K562 (cell line): ENCODE data around the gene HOXB3. TPM values are rescaled to one million over a fixed set of nuclear protein-coding genes. Genes with fewer than 3 reads are reported as not detected.

Source experiments
- CHD1 ChIP-seq: fragments of 200-600 bp; sonication (generic); IDR thresholded peaks from one replicate; pipeline ENCODE4 v1.6.1; 2012; ENCODE audit warnings: mild to moderate bottlenecking, moderate library complexity, low read length, inconsistent platforms
- CREB3 ChIP-seq: fragments of 450-650 bp; conservative IDR thresholded peaks from 2 replicates; pipeline ENCODE4 v1.6.1; 2016; ENCODE audit warnings: missing genetic modification characterization, low read depth, mild to moderate bottlenecking, missing compliant biosample characterization, moderate library complexity
- CREM ChIP-seq: IDR thresholded peaks from 2 replicates; pipeline ENCODE4 v1.6.1; 2014; ENCODE audit warnings: antibody characterized with exemption, low read depth
- CUX1 ChIP-seq: fragments of 200-800 bp; sonication (Bioruptor generic); IDR thresholded peaks from 2 replicates; pipeline ENCODE4 v1.6.1; 2016; ENCODE audit warnings: missing genetic modification characterization, missing compliant biosample characterization
- HEY1 ChIP-seq: fragments of 250-450 bp; sonication (Bioruptor Pico); IDR thresholded peaks from 2 replicates; pipeline ENCODE4 v1.5.0; 2020; ENCODE audit warnings: mild to moderate bottlenecking, moderate library complexity, borderline replicate concordance
- NFRKB ChIP-seq: fragments of 450-650 bp; IDR thresholded peaks from 2 replicates; pipeline ENCODE4 v1.6.1; 2016; ENCODE audit warnings: low read depth
- SPI1 ChIP-seq: IDR thresholded peaks from 2 replicates; pipeline ENCODE4 v1.6.1; 2011; ENCODE audit warnings: low read depth, low read length, control low read depth, borderline replicate concordance
- U2AF2 ChIP-seq: fragments of 200-400 bp; formaldehyde crosslinking; optimal IDR thresholded peaks from 2 replicates; pipeline ENCODE3; 2017; ENCODE audit warnings: low read depth, mild to moderate bottlenecking, low read length
- ZFX ChIP-seq: sonication (generic); formaldehyde crosslinking; IDR thresholded peaks from 2 replicates; pipeline ENCODE4 v1.8.0; 2022; ENCODE audit warnings: mild to moderate bottlenecking, missing genetic modification reagents, moderate library complexity
- ZNF140 ChIP-seq: fragments of 250-450 bp; sonication (Bioruptor Pico); IDR thresholded peaks from 2 replicates; pipeline ENCODE4 v1.8.0; 2021; ENCODE audit warnings: moderate library complexity, mild to moderate bottlenecking, inconsistent platforms
- ZNF384 ChIP-seq: IDR thresholded peaks from 2 replicates; pipeline ENCODE4 v1.6.1; 2012; ENCODE audit warnings: low read depth, low read length, improper control_type of control experiment
- ZNF445 ChIP-seq: fragments of 250-450 bp; sonication (Bioruptor Pico); IDR thresholded peaks from 2 replicates; pipeline ENCODE4 v1.4.0; 2020; ENCODE audit warnings: low read depth, mild to moderate bottlenecking, moderate library complexity
- ZNF584 ChIP-seq: fragments of 200-800 bp; sonication (Bioruptor generic); IDR thresholded peaks from 2 replicates; pipeline ENCODE4 v1.6.1; 2016; ENCODE audit warnings: low read depth, mild to moderate bottlenecking, missing genetic modification characterization, missing compliant biosample characterization
- ZNF592 ChIP-seq: fragments of 450-650 bp; IDR thresholded peaks from 2 replicates; pipeline ENCODE4 v1.6.1; 2017; ENCODE audit warnings: antibody characterized with exemption, mild to moderate bottlenecking
- polyA plus RNA-seq, 8 experiments: library from polyadenylated mRNA; depleted of rRNA in 4 of 8; stranded (reverse) in 5 of 8; unstranded in 3 of 8; fragments of >200 nt; fragmentation: Nextera tagmentation in 2 of 8; fragmentation: Illumina TruSeq in 1 of 8; extraction: Ambion mirVana in 2 of 8; extraction: Trizol in 1 of 8; gene quantifications; 2 replicates each; pipeline versions ENCODE4 v1.2.1 to v1.2.3, GENCODE V29; 2011 to 2014; ENCODE audit warnings: inconsistent platforms in 1 of 8, missing spikeins in 1 of 8
- total RNA-seq, 7 experiments: library from RNA; depleted of rRNA in 6 of 7; stranded (reverse); fragments of >200 nt in 6 of 7; fragmentation: Illumina TruSeq in 2 of 7; extraction: Trizol in 2 of 7; gene quantifications; 2 replicates each; pipeline versions ENCODE4 v1.2.1 to v1.2.3, GENCODE V29; 2011 to 2021; ENCODE audit warnings: low replicate concordance in 1 of 7
- TF ChIP-seq, protein P1 (sequence below): fragments of 250-450 bp; sonication (Bioruptor Pico); IDR thresholded peaks from 2 replicates; pipeline ENCODE4 v1.5.0; 2020; ENCODE audit warnings: mild to moderate bottlenecking

The HOXB3 gene
- total and polyA plus RNA-seq, 9 of the 15 experiments (the other 6 are each of a cell fraction or from before 2014, with no cell fraction given), result 2.4 to 41.3 (median 20.2) TPM

DNA sequence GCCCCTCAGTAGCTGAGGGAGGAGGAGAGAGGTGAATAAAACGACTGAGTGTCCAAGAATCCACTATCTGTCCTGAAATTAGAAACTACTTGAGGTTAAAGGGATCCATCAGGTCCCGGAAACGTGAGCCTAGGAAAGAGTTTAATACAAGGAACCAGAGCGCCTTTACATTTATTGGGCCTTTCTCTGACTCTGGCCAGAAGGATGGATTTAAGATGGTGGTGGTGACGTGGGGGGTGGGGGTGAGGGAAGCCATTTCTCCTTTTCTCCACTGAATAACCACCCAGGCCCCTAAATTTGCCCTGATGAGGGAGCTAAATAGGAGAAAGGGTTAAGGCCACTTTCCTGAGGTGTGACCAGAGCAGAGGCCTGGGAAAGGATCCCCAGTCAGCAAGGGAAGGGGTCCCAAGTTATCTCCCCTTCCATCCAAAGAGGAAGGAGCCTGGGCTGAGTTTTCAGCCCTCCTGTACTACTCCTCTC, 37.1 kb upstream of the HOXB3 start (continued):
- TF ChIP-seq CUX1 (CRISPR knock-in tag) (0 out of 2 replicates have a peak, but pooled peaks have one; percentile 8), ZNF384 (no peak), ZNF140 (CRISPR knock-in tag) (no peak), U2AF2 (no peak), ZFX (0 out of 2 replicates have a peak, but pooled peaks have one; percentile 10), CREB3 (tag) (0 out of 2 replicates have a peak, but pooled peaks have one; percentile 17), ZNF584 (CRISPR knock-in tag) (no peak), CHD1 (peak; percentile 54), NFRKB (0 out of 2 replicates have a peak, but pooled peaks have one; percentile 18), SPI1 (peak; percentile 27; the same call in 1 of the 2 replicates), ZNF445 (0 out of 2 replicates have a peak, but pooled peaks have one; percentile 13), ZNF592 (peak; percentile 39), HEY1 (no peak), CREM (peak; percentile 10; the same call in 1 of the 2 replicates)
- TF ChIP-seq, protein P1, sequence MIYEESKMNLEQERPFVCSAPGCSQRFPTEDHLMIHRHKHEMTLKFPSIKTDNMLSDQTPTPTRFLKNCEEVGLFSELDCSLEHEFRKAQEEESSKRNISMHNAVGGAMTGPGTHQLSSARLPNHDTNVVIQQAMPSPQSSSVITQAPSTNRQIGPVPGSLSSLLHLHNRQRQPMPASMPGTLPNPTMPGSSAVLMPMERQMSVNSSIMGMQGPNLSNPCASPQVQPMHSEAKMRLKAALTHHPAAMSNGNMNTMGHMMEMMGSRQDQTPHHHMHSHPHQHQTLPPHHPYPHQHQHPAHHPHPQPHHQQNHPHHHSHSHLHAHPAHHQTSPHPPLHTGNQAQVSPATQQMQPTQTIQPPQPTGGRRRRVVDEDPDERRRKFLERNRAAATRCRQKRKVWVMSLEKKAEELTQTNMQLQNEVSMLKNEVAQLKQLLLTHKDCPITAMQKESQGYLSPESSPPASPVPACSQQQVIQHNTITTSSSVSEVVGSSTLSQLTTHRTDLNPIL, result 0 out of 2 replicates have a peak, but pooled peaks have one; percentile 18
